CD4-positive, alpha-beta T cell treated with Interleukin-2 at 100 ng/mL for 4 hours (primary cell): ENCODE data around the gene SAMD4A.

Experiments
- DNase-seq: peaks from one replicate; pipeline ENCODE4 v3.0.0-alpha.2; 2020; ENCODE audit warnings: low spot score

SAMD4A gene

GRCh38 chr14:54708161-54708560 lies 141.2 kb downstream of the SAMD4A start:
- no peak for DNase-seq

DNA sequence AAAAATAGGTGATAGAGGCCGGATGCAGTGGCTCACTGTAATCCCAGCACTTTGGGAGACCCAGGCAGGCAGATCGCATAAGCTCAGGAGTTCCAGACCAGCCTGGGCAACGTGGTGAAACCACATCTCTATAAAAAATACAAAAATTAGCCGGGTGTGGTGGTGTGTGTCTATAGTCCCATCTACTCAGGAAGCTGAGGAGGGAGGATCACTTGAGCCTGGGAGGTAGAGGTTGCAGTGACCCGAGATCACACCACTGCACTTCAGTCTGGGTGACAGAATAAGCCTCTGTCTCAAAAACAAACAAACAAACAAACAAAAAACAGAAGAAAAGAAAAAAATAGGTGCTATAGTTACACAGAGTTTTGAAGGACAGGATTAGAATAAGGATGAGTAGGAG lies 142.1 kb downstream of the SAMD4A start:
- DNase-seq, result no peak

GRCh38 chr14:54709444-54709843 lies 142.5 kb downstream of the SAMD4A start:
- no peak for DNase-seq

- DNase-seq, result no peak
Measured at GRCh38 chr14:54709867-54710266, 142.9 kb downstream of the SAMD4A start.

DNA sequence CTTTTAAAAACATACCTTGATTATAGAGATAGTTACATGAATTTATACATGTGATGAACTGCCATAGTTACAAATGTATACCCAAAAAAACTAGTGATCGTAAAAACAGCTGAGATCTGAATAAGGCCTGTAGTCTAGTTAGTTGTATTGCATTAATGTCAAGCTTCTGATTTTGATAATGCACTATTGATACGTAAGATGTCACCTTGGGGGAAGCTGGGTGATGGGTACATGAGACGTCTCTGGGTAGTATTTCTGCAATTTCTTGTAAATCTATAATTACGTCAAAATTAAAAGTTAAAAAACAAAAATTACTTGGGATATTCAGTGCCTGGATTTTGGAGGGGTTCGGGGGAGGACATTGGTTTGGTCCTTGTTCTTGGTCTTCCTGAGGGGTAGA lies 144.4 kb downstream of the SAMD4A start:
- no peak for DNase-seq

DNA sequence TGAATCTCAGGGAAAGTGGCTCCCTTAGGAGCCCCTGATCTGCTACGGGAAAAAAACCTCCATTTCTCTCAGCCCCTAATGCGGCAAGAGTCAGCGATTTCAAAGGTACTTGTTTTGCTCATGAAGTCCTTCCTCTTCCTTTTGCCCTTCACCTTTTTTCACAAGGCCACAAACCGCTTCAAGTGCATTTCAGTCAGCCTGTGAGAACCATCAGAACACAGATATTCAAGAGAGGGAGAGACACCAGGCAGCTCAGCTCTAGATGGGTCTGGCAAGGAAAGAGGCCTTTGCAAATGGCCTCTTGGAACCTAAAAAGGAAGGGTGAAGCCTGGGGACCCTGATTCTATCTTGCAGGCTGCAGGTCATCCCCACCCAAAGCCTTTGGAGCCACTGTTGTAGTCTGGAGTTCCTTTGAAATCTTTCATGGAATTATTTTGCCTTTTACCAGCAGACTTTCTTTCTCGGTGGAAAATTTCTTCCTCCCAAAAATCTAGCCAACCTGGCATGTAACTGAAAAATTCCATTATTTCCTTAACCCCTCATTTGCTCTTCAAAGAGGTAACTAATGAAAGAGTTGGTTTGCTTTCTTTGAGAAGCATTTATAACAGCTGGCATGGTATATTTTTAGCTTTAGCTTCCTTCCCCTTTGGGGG lies 145.0 kb downstream of the SAMD4A start:
- no peak for DNase-seq

DNA sequence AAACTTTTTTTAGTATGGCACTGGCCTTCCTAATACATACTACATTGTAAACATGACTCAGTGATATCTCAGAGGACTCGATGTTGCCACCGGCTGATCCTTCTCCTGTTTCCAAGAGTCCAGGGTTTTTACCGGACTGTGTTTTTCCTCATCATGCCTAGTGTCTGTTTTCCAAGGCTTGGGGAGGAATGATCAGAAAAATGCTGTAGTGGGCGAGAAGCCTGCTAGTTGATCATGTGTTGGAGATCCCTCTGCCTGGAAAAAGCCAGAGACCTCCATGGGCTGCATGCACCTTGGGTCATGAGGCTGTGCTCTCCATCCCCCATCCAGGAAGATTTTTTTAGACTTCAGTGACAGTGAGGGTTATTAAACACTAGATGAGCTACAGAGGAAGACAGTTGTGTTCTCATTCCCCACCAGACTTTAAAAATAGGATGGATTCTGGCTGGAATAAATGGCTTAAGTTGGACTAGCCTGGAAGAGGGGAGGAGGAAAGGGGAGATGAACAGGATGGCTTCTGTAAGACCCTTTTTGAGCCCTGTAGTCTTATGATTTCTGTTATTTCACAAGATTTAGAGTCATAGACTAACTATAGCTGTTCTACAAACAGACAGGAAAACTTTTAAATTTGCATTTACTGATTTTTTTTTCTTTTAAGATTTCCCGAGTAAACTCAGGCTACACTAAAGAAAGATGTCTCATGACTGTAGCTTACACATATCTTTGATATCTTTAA lies 145.7 kb downstream of the SAMD4A start:
- no peak for DNase-seq

- no peak for DNase-seq
Measured at GRCh38 chr14:54713379-54713778, 146.5 kb downstream of the SAMD4A start.

GRCh38 chr14:54715239-54715638 lies 148.3 kb downstream of the SAMD4A start:
- no peak for DNase-seq

- DNase-seq, result no peak
Measured at GRCh38 chr14:54715811-54716210, 148.9 kb downstream of the SAMD4A start.

DNA sequence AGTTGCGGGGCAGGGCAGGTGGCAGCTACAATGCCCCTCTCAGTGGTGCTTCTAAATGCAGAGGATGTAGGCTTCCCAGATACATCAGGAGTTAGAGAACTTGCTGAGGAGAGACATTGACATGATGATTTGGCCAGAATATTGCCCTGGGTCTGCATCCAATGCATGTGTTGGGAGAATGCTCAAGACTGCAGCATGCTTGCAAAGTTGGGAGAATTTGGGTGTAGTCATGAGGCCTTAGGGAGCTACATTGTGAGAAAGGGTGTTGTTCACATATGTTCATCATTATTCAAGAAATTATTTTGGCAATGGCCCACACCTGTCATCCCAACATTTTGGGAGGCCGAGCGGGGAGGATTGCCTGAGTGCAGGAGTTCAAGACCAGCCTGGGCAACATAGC lies 149.9 kb downstream of the SAMD4A start:
- DNase-seq, result no peak

- no peak for DNase-seq
Measured at GRCh38 chr14:54718046-54718445, 151.1 kb downstream of the SAMD4A start.

- no peak for DNase-seq
Measured at GRCh38 chr14:54719406-54719805, 152.5 kb downstream of the SAMD4A start.

DNA sequence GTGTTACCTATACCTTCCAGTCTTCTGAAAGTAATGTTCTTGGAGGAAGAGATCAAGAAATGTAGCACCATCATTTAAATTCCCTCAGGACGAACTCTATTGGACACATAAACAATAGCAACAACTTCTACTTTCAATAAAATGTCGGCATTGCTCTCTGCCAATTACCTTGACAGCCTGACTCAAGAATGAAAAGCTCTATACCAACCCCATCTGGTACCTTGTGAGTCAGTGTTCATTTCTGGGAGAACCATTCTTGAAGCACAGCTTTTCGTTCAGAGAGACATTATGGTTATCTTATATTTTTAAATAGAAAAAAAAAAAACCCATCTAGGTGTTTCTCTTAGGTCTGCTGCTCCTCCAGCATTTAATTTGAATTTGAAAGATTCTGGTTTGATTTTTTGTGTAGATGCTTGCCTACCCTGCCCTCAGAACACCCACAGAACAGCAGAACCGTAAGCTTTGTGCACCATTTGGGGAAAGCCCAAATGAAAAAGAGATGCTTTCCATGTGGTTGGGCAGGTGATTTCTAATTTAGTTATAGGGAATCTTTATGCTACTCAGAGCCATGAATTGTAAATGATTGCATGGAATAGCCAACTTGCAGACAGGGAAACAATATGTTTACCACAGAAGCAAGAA lies 156.0 kb downstream of the SAMD4A start:
- DNase-seq, result peak; percentile 15

GRCh38 chr14:54724123-54724522 lies 157.2 kb downstream of the SAMD4A start:
- DNase-seq, result no peak

DNA sequence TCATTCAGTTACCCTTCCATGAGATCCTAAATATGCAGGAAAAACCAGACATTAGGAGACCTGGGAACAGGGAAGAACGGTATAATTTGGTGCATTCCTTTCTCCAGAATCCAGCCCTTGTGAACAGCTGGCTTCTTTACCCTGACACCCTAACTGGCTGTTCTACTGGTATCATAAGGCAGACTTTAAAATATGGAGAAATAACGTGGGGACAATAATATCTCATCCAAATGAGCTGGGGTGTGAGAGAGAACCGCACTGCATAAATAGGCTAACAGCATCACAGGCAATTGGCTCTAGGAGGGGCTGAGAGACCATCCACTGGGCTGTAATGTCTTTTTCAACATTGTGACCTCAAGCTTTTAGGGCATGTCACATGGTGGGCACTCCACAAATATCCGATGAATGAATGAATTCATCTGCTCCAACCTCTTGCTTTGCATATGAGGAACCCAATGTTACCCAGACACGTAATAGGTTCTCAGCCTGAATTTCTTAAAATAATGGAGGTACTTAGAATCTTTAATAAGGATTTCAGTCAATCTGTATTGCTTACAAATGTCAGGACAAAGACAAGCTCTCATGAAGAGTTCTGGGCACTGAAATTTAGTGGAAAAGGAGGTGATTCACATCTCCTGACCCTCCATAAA lies 157.9 kb downstream of the SAMD4A start:
- DNase-seq, result no peak

DNA sequence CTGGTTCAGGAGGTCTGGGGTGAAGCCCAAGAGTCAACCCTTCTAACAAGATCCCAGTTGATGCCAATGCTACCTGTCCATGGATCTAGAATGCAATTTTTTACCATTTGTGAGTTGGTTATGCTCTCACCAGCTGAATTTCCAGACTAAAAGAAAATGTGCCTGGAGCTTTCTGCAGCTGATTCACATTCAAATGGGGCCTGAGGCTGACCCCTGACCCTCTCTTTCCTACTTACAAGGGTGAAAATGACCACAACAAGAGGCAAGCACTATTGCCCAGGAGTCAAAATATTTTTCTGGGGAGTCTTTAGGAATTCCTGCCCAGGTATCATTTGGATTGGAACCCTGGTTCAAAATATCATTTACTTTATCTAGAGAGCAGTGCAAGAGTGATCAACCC lies 159.1 kb downstream of the SAMD4A start:
- DNase-seq, result no peak

- DNase-seq, result no peak
Measured at GRCh38 chr14:54727929-54728328, 161.0 kb downstream of the SAMD4A start.

DNA sequence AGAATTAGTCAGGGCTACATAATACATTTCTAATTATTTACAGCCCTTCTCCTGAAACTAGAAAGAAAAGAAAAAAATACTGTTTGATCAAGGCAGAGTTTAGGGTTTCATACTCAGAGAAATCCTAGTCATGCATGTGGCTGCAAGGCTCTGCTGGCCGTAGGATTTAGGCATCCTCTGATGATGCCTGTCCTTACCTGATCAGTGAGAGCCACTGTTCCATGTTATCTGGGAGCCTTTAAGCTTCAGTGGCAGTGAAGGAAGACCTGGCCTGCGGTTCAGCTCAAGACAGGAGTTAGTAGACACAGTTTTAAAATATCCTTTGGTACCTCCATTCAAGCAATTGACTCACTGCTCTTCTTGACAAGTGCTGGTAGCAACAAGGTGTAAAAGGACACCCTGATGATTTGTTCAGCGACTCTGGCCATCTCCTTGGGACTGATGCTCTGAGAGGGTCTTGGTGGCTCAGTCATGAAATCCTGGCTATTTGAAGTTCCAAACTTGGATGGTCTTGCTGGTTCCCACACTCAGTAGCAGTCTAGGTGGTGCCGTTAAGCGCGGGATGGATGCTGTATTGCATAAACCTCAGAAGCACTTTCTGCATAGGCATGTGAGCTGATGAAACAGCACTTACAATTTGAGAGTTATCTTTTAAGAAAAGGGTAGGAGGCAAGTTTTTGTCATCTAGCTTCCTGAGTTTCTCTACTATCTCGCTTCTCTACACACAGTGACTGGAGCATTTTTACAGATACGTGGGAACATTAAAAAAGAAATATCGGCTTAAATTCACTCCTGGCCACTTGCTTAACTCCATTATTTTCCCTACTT lies 162.0 kb downstream of the SAMD4A start:
- DNase-seq, result no peak

GRCh38 chr14:54730156-54730961 lies 163.4 kb downstream of the SAMD4A start:
- peak; percentile 21 for DNase-seq

GRCh38 chr14:54734966-54735365 lies 168.0 kb downstream of the SAMD4A start:
- no peak for DNase-seq
